ENCODE results near the gene CP.

The CP gene

GRCh38 chr3:149162007-149162406, 59.6 kb downstream of the CP start:
- H3K4me1 Mint-ChIP-seq = no peaks in the 10 kb centered on the region
- no peak for DNase-seq (ENCODE audit: low spot score in 2 of 2)
- no peak for ATAC-seq (replicated peaks; ENCODE audit: extremely low read depth, poor library complexity, severe bottlenecking)
- H3K27me3 Mint-ChIP-seq = no peaks in the 10 kb centered on the region
- H3K9me3 Mint-ChIP-seq = no peaks in the 10 kb centered on the region
- no peak overlapping the region for H3K4me3 Mint-ChIP-seq
- peaks cover 49% of the 10 kb centered on the region for H3K36me3 Mint-ChIP-seq (ENCODE audit: insufficient read depth)
- H3K27ac Mint-ChIP-seq (ENCODE audit: low read depth) = no peak overlapping the region

GRCh38 chr3:149160754-149161300, 60.8 kb downstream of the CP start:
- H3K36me3 Mint-ChIP-seq (ENCODE audit: insufficient read depth) = peaks cover 50% of the 10 kb centered on the region

GRCh38 chr3:149153402-149153801, 68.2 kb downstream of the CP start:
- Mint-ChIP-seq H3K4me1 (peaks cover 17% of the 10 kb centered on the region), H3K36me3 (ENCODE audit: insufficient read depth) (peaks cover 47% of the 10 kb centered on the region), H3K9me3 (no peaks in the 10 kb centered on the region), H3K4me3 (no peak overlapping the region), H3K27ac (ENCODE audit: low read depth) (no peak overlapping the region), H3K27me3 (no peaks in the 10 kb centered on the region)
- ATAC-seq (replicated peaks; ENCODE audit: extremely low read depth, poor library complexity, severe bottlenecking) (no peak), DNase-seq (ENCODE audit: low spot score in 2 of 2) (no peak)

More at GRCh38 chr3:149160754-149161300, 60.8 kb downstream of the CP start:
- Mint-ChIP-seq H3K4me1 (no peaks in the 10 kb centered on the region), H3K27ac (ENCODE audit: low read depth) (no peak overlapping the region), H3K27me3 (no peaks in the 10 kb centered on the region), H3K4me3 (no peak overlapping the region), H3K9me3 (no peaks in the 10 kb centered on the region)
- no peak for DNase-seq (ENCODE audit: low spot score in 2 of 2)
- ATAC-seq (replicated peaks; ENCODE audit: extremely low read depth, poor library complexity, severe bottlenecking) = no peak

GRCh38 chr3:149152420-149152819, 69.2 kb downstream of the CP start:
- Mint-ChIP-seq H3K4me3 (no peak overlapping the region), H3K4me1 (peaks cover 17% of the 10 kb centered on the region), H3K9me3 (no peaks in the 10 kb centered on the region), H3K27me3 (no peaks in the 10 kb centered on the region), H3K27ac (ENCODE audit: low read depth) (no peak overlapping the region), H3K36me3 (ENCODE audit: insufficient read depth) (peaks cover 45% of the 10 kb centered on the region)
- ATAC-seq (replicated peaks; ENCODE audit: extremely low read depth, poor library complexity, severe bottlenecking) (peak; percentile 75), DNase-seq (ENCODE audit: low spot score in 2 of 2) (no peak)

GRCh38 chr3:149151843-149152242, 69.8 kb downstream of the CP start:
- DNase-seq (ENCODE audit: low spot score in 2 of 2) = no peak
- H3K9me3 Mint-ChIP-seq = no peaks in the 10 kb centered on the region
- peaks cover 42% of the 10 kb centered on the region for H3K36me3 Mint-ChIP-seq (ENCODE audit: insufficient read depth)
- no peaks in the 10 kb centered on the region for H3K27me3 Mint-ChIP-seq
- no peak overlapping the region for H3K4me3 Mint-ChIP-seq
- no peak overlapping the region for H3K27ac Mint-ChIP-seq (ENCODE audit: low read depth)
- peaks cover 17% of the 10 kb centered on the region for H3K4me1 Mint-ChIP-seq
- ATAC-seq (replicated peaks; ENCODE audit: extremely low read depth, poor library complexity, severe bottlenecking) = no peak

DNA sequence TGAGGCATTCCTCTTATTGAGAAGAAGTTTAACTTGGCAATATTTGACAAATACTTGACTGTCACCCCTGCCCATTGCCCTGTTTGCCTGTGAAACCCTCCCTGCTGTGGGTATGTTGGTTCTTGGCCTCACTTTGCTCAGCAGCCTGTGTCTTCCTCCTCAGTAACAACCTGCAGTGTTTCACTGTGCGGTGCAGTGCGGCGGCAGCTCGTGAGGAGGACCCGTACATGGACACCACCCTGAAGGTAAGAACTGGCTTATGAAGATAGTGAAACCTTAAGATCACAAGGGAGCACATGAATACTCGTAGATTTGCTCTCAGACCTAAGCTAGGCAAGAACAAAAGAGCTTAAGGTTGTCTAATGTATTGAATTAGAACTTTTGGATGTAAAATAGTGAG, 71.2 kb downstream of the CP start:
- Mint-ChIP-seq H3K9me3 (no peaks in the 10 kb centered on the region), H3K27me3 (no peaks in the 10 kb centered on the region), H3K4me1 (peaks cover 17% of the 10 kb centered on the region), H3K27ac (ENCODE audit: low read depth) (no peak overlapping the region), H3K4me3 (no peak overlapping the region), H3K36me3 (ENCODE audit: insufficient read depth) (peaks cover 36% of the 10 kb centered on the region)
- ATAC-seq (replicated peaks; ENCODE audit: extremely low read depth, poor library complexity, severe bottlenecking) = no peak
- no peak for DNase-seq (ENCODE audit: low spot score in 2 of 2)

- Mint-ChIP-seq H3K9me3 (no peaks in the 10 kb centered on the region), H3K27ac (ENCODE audit: low read depth) (no peak overlapping the region), H3K4me1 (peaks cover 12% of the 10 kb centered on the region), H3K36me3 (ENCODE audit: insufficient read depth) (peaks cover 47% of the 10 kb centered on the region), H3K27me3 (no peaks in the 10 kb centered on the region), H3K4me3 (no peak overlapping the region)
- no peak for DNase-seq (ENCODE audit: low spot score in 2 of 2)
- ATAC-seq (replicated peaks; ENCODE audit: extremely low read depth, poor library complexity, severe bottlenecking) = peak; percentile 74
Observed at GRCh38 chr3:149145974-149146373, 75.7 kb downstream of the CP start.

DNA sequence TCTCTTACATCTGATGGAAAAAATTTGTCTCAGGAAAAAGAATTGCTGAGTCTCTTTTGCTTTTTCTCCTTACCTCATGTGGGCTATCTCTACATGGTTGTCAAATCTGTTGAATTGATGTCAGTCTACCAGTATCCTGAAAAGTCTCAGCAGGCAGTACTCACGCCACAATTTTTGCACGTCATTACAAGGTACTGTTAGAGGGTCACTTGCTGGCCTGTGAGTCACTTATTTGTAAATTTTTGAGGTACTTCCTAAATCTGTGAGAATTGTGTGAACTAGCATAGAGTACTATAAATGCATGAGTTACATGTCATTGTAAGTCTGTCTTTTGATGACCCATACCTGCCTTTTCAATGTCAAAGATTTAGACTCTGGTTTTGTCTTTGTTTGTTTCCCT, 76.3 kb downstream of the CP start:
- Mint-ChIP-seq H3K4me1 (peaks cover 14% of the 10 kb centered on the region), H3K36me3 (ENCODE audit: insufficient read depth) (peaks cover 47% of the 10 kb centered on the region), H3K4me3 (peak overlapping the region; percentile 14), H3K27ac (ENCODE audit: low read depth) (no peak overlapping the region), H3K9me3 (no peaks in the 10 kb centered on the region), H3K27me3 (no peaks in the 10 kb centered on the region)
- ATAC-seq (replicated peaks; ENCODE audit: extremely low read depth, poor library complexity, severe bottlenecking) = peak; percentile 45
- DNase-seq (ENCODE audit: low spot score in 2 of 2) = no peak

DNA sequence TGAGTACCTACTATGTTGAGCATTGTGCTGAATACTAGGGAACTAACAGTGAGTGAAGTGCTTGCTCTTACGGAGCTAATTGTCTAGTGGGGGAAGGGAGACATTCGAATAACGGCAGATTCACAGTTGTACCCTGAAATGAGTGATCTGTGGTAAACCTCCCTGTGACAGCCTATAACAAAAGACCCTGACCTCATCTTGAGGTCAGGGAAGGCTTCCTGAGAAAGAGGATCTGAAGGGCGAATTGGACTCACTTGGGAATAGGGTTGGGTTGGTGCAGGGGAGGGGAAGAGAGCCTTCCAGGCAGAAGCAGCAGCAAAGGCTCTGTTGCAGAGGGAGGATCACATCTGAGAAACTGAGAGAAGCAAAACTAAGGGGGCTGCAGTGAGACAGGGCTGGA, 78.9 kb downstream of the CP start:
- H3K9me3 Mint-ChIP-seq = no peaks in the 10 kb centered on the region
- no peak overlapping the region for H3K4me3 Mint-ChIP-seq
- no peak overlapping the region for H3K27ac Mint-ChIP-seq (ENCODE audit: low read depth)
- H3K36me3 Mint-ChIP-seq (ENCODE audit: insufficient read depth) = peaks cover 32% of the 10 kb centered on the region
- H3K4me1 Mint-ChIP-seq = peaks cover 34% of the 10 kb centered on the region
- ATAC-seq (replicated peaks; ENCODE audit: extremely low read depth, poor library complexity, severe bottlenecking) (no peak), DNase-seq (ENCODE audit: low spot score in 2 of 2) (no peak)
- no peaks in the 10 kb centered on the region for H3K27me3 Mint-ChIP-seq

DNA sequence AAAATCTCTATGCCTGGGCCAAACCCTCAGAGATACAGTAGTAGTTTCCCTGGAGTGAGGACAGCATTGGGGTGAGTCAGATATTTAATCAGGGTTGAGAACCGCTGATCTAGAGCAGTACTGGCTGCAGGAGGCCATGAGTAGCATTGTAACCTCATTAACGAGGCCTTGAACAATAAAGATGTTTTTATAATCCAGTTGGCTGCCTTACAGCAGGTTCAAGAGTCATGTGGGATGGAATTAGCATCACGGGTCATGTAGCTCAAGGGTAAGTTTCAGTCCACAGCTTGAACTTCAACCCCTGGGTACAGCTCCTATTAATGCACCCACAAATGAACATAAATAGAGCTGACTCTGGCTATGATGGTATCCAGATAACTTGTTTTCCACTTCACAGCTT, 87.1 kb downstream of the CP start:
- H3K9me3 Mint-ChIP-seq = no peaks in the 10 kb centered on the region
- peak overlapping the region; percentile 41 for H3K27ac Mint-ChIP-seq (ENCODE audit: low read depth)
- DNase-seq (ENCODE audit: low spot score in 2 of 2) (no peak), ATAC-seq (replicated peaks; ENCODE audit: extremely low read depth, poor library complexity, severe bottlenecking) (no peak)
- no peaks in the 10 kb centered on the region for H3K27me3 Mint-ChIP-seq
- H3K4me1 Mint-ChIP-seq = peaks cover 74% of the 10 kb centered on the region
- H3K36me3 Mint-ChIP-seq (ENCODE audit: insufficient read depth) = peaks cover 16% of the 10 kb centered on the region
- no peak overlapping the region for H3K4me3 Mint-ChIP-seq

GRCh38 chr3:149131589-149131988, 90.0 kb downstream of the CP start:
- DNase-seq (ENCODE audit: low spot score in 2 of 2) (no peak), ATAC-seq (replicated peaks; ENCODE audit: extremely low read depth, poor library complexity, severe bottlenecking) (no peak)
- H3K9me3 Mint-ChIP-seq = no peaks in the 10 kb centered on the region
- H3K36me3 Mint-ChIP-seq (ENCODE audit: insufficient read depth) = peaks cover 21% of the 10 kb centered on the region
- H3K27me3 Mint-ChIP-seq = no peaks in the 10 kb centered on the region
- H3K4me3 Mint-ChIP-seq = peak overlapping the region; percentile 97
- H3K27ac Mint-ChIP-seq (ENCODE audit: low read depth) = peak overlapping the region; percentile 94
- H3K4me1 Mint-ChIP-seq = peaks cover 59% of the 10 kb centered on the region

GRCh38 chr3:149129326-149130205, 92.1 kb downstream of the CP start, which contains the start of gene HPS3:
Gene HPS3 (plus strand): TSS chr3:149129638. CDS start chr3:149129724, 86 bp downstream.
- DNase-seq (ENCODE audit: low spot score in 2 of 2) (peak; percentile 54 to 62), ATAC-seq (replicated peaks; ENCODE audit: extremely low read depth, poor library complexity, severe bottlenecking) (peak; percentile 79)
- Mint-ChIP-seq H3K9me3 (no peaks in the 10 kb centered on the region), H3K4me3 (peak within 1 kb of the TSS; percentile 97), H3K4me1 (peaks cover 44% of the 10 kb centered on the region), H3K27ac (ENCODE audit: low read depth) (peak within 1 kb of the TSS; percentile 94), H3K27me3 (peaks cover 6% of the 10 kb centered on the region), H3K36me3 (ENCODE audit: insufficient read depth) (peaks cover 21% of the 10 kb centered on the region)

DNA sequence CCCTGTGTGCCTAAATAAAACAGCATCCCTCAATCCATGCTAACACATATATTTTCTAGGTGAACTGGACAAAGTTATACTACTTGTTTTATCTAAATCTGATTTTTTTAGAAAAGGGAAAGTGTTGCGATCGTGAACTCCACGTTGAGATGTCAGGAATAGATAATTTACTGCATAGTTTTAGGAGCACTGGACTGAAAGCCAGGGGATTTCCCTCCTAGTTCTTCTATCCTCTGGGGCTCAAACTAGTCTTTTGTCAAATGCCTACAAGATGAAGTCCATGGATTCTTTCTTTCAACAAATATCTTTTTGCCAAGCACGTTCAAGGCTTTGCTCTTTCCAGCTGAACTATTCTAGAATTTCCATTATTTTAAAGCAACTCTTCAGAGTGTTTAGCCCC, 92.8 kb downstream of the CP start:
- H3K4me3 Mint-ChIP-seq = peak overlapping the region; percentile 97
- H3K4me1 Mint-ChIP-seq = peaks cover 37% of the 10 kb centered on the region
- no peaks in the 10 kb centered on the region for H3K9me3 Mint-ChIP-seq
- H3K27me3 Mint-ChIP-seq = peaks cover 7% of the 10 kb centered on the region
- DNase-seq (ENCODE audit: low spot score in 2 of 2) (no peak), ATAC-seq (replicated peaks; ENCODE audit: extremely low read depth, poor library complexity, severe bottlenecking) (no peak)
- H3K27ac Mint-ChIP-seq (ENCODE audit: low read depth) = peak overlapping the region; percentile 94
- peaks cover 21% of the 10 kb centered on the region for H3K36me3 Mint-ChIP-seq (ENCODE audit: insufficient read depth)

Data from central memory CD8-positive, alpha-beta T cell (primary cell).